H1 (cell line): ENCODE measurements around the gene RBFA. TPM values are rescaled to one million over a fixed set of nuclear protein-coding genes. Genes with fewer than 3 reads are reported as not detected.

Experiments
- CTCF ChIA-PET: fragments of 300-600 bp; sonication (Branson Sonifier 250); formaldehyde crosslinking; loops from one replicate; lab custom pipeline; 2021; ENCODE audit not compliant: partially characterized antibody; lab: Charles Lee
- POLR2A ChIA-PET: fragments of 300-600 bp; sonication (Branson Sonifier 250); formaldehyde crosslinking; loops from one replicate; lab custom pipeline; 2021; ENCODE audit warnings: inconsistent platforms; ENCODE audit not compliant: partially characterized antibody; lab: Charles Lee
- DNase-seq, 2 experiments: peaks; one replicate each; pipeline versions ENCODE4 v3.0.0 to v3.0.0-alpha.2; 2010 to 2022; ENCODE audit warnings: low spot score in 2 of 2, low read depth in 1 of 2, mixed read lengths in 1 of 2
- FAIRE-seq: peaks from 2 replicates; lab custom pipeline; 2011; peaks lifted over from hg19 to GRCh38; lab: Jason Lieb, UNC
- H2AFZ ChIP-seq: 2 replicates; pipeline ENCODE4 v1.8.1; 2012; ENCODE audit warnings: low read length, inconsistent platforms
- H2AK5ac ChIP-seq: 2 replicates; pipeline ENCODE4 v1.6.1; 2013; ENCODE audit warnings: low read depth, low read length
- H2BK120ac ChIP-seq: replicated peaks from 2 replicates; pipeline ENCODE3; 2013; ENCODE audit warnings: low read depth, low read length, inconsistent platforms
- H2BK12ac ChIP-seq: 2 replicates; pipeline ENCODE4 v1.6.1; 2013; ENCODE audit warnings: low read depth, low read length
- H2BK15ac ChIP-seq: 2 replicates; pipeline ENCODE4 v1.6.1; 2013; ENCODE audit warnings: low read length
- H2BK20ac ChIP-seq: 2 replicates; pipeline ENCODE4 v1.6.1; 2013; ENCODE audit warnings: low read length
- H2BK5ac ChIP-seq: 2 replicates; pipeline ENCODE4 v1.6.1; 2013; ENCODE audit warnings: low read depth, low read length
- H3K14ac ChIP-seq: 2 replicates; pipeline ENCODE4 v1.6.1; 2013; ENCODE audit warnings: inconsistent platforms; ENCODE audit not compliant: insufficient read length
- H3K18ac ChIP-seq: 2 replicates; pipeline ENCODE4 v1.6.1; 2013; ENCODE audit warnings: low read length; ENCODE audit errors: extremely low read depth
- H3K23ac ChIP-seq: 2 replicates; pipeline ENCODE4 v1.6.1; 2013; ENCODE audit warnings: inconsistent platforms; ENCODE audit not compliant: insufficient read length
- H3K23me2 ChIP-seq: 2 replicates; pipeline ENCODE4 v1.6.1; 2013; ENCODE audit warnings: low read depth, low read length
- H3K27ac ChIP-seq: 2 replicates; pipeline ENCODE4 v1.6.1; 2011; ENCODE audit warnings: low read depth, low read length, inconsistent platforms
- H3K27me3 ChIP-seq, 4 experiments: replicated peaks in 1 of 4; 1 replicate in 1 of 4; 2 replicates in 3 of 4; pipeline versions ENCODE4 v1.6.1 to v1.8.1; 2011 to 2013; ENCODE audit warnings: low read length in 3 of 4, mild to moderate bottlenecking in 3 of 4, inconsistent platforms in 2 of 4, mixed read lengths in 2 of 4, moderate library complexity in 1 of 4; ENCODE audit not compliant: control insufficient read depth in 3 of 4, insufficient read depth in 3 of 4; ENCODE audit errors: extremely low read depth in 1 of 4
- H3K36me3 ChIP-seq, 4 experiments: 2 replicates each; pipeline versions ENCODE4 v1.6.1 to v1.8.1; 2011 to 2013; ENCODE audit warnings: mild to moderate bottlenecking in 4 of 4, low read length in 3 of 4, moderate library complexity in 2 of 4, control low read depth in 1 of 4, inconsistent platforms in 1 of 4; ENCODE audit not compliant: insufficient read depth in 4 of 4, control insufficient read depth in 2 of 4
- H3K4ac ChIP-seq: replicated peaks from 2 replicates; pipeline ENCODE3; 2013; ENCODE audit warnings: low read length, low read depth, mixed read lengths, inconsistent platforms; ENCODE audit not compliant: insufficient read length
- H3K4me1 ChIP-seq, 4 experiments: replicated peaks in 1 of 4; 1 replicate in 1 of 4; 2 replicates in 3 of 4; pipeline versions ENCODE4 v1.6.1 to v1.8.1; 2011 to 2013; ENCODE audit warnings: low read length in 3 of 4, inconsistent platforms in 2 of 4, mixed read lengths in 1 of 4; ENCODE audit not compliant: insufficient read depth in 4 of 4, control insufficient read depth in 3 of 4
- H3K4me2 ChIP-seq, 2 experiments: 2 replicates each; pipeline versions ENCODE4 v1.6.1 to v1.8.1; 2011 to 2013; ENCODE audit warnings: low read depth in 2 of 2, low read length in 2 of 2, control low read depth in 1 of 2, inconsistent platforms in 1 of 2, mild to moderate bottlenecking in 1 of 2; ENCODE audit not compliant: insufficient read depth in 1 of 2
- H3K4me3 ChIP-seq, 4 experiments: fragments of 200-600, 300-600 bp in 1 of 4; sonication (generic), shearing (Covaris generic), sonication (Bioruptor Twin) in 1 of 4; 2 replicates each; pipeline versions ENCODE4 v1.5.1 to v1.8.1; 2011 to 2016; ENCODE audit warnings: low read length in 4 of 4, low read depth in 3 of 4, control low read depth in 2 of 4, inconsistent platforms in 2 of 4, mild to moderate bottlenecking in 2 of 4, mixed read lengths in 1 of 4, moderate library complexity in 1 of 4; ENCODE audit not compliant: insufficient read depth in 2 of 4; ENCODE audit errors: extremely low read depth in 1 of 4
- H3K56ac ChIP-seq: replicated peaks from 2 replicates; pipeline ENCODE3; 2013; ENCODE audit warnings: low read depth, mild to moderate bottlenecking, mixed read lengths, low read length, inconsistent platforms; ENCODE audit not compliant: insufficient read length
- H3K79me1 ChIP-seq: 2 replicates; pipeline ENCODE4 v1.6.1; 2013; ENCODE audit warnings: low read depth, low read length, control low read depth
- H3K79me2 ChIP-seq, 2 experiments: 2 replicates each; pipeline versions ENCODE4 v1.6.1 to v1.8.1; 2012 to 2013; ENCODE audit warnings: low read length in 2 of 2, mild to moderate bottlenecking in 2 of 2, inconsistent platforms in 1 of 2; ENCODE audit not compliant: insufficient read depth in 2 of 2, control insufficient read depth in 1 of 2
- H3K9ac ChIP-seq, 4 experiments: replicated peaks in 1 of 4; 1 replicate in 1 of 4; 2 replicates in 3 of 4; pipeline versions ENCODE4 v1.6.1 to v1.8.1; 2011 to 2013; ENCODE audit warnings: low read depth in 3 of 4, low read length in 3 of 4, control low read depth in 2 of 4, mild to moderate bottlenecking in 2 of 4, moderate library complexity in 2 of 4, inconsistent platforms in 1 of 4; ENCODE audit errors: extremely low read depth in 1 of 4
- H3K9me3 ChIP-seq, 2 experiments: 2 replicates each; pipeline versions ENCODE4 v1.6.1 to v1.8.1; 2012 to 2013; ENCODE audit warnings: mild to moderate bottlenecking in 2 of 2, moderate library complexity in 2 of 2, control low read depth in 1 of 2, inconsistent platforms in 1 of 2, low read depth in 1 of 2, low read length in 1 of 2, mixed read lengths in 1 of 2; ENCODE audit not compliant: insufficient read depth in 2 of 2
- H4K20me1 ChIP-seq, 2 experiments: replicated peaks in 1 of 2; 2 replicates each; pipeline versions ENCODE3 to v1.8.1; 2011 to 2013; ENCODE audit warnings: inconsistent platforms in 2 of 2, low read length in 2 of 2, mild to moderate bottlenecking in 1 of 2; ENCODE audit not compliant: insufficient read depth in 2 of 2, control insufficient read depth in 1 of 2
- H4K5ac ChIP-seq: 2 replicates; pipeline ENCODE4 v1.6.1; 2013; ENCODE audit warnings: low read length, low read depth, mixed read lengths, inconsistent platforms; ENCODE audit not compliant: insufficient read length
- H4K8ac ChIP-seq: 2 replicates; pipeline ENCODE4 v1.8.0; 2013; ENCODE audit warnings: mild to moderate bottlenecking, moderate library complexity, low read length, inconsistent platforms; ENCODE audit not compliant: insufficient read depth; ENCODE audit errors: extremely low read depth
- H4K91ac ChIP-seq: replicated peaks from 2 replicates; pipeline ENCODE3; 2013; ENCODE audit warnings: low read length, mixed read lengths, inconsistent platforms; ENCODE audit not compliant: insufficient read length
- CTBP2 ChIP-seq: IDR thresholded peaks from 2 replicates; pipeline ENCODE4 v1.7.0; 2011; ENCODE audit warnings: borderline replicate concordance, mild to moderate bottlenecking, moderate library complexity, mixed read lengths, low read length; ENCODE audit not compliant: insufficient read depth, insufficient read length
- EP300 ChIP-seq, 2 experiments: IDR thresholded peaks; 1 replicate in 1 of 2; 2 replicates in 1 of 2; pipeline ENCODE4 v1.6.1; 2011 to 2012; ENCODE audit warnings: low read depth in 2 of 2, low read length in 2 of 2, mild to moderate bottlenecking in 2 of 2, borderline replicate concordance in 1 of 2, inconsistent platforms in 1 of 2, moderate library complexity in 1 of 2
- GTF2F1 ChIP-seq: IDR thresholded peaks from 2 replicates; pipeline ENCODE4 v1.6.1; 2012; ENCODE audit warnings: low read depth, low read length, improper control_type of control experiment, borderline replicate concordance
- KDM4A ChIP-seq: IDR thresholded peaks from one replicate; pipeline ENCODE4 v1.7.1; 2012; ENCODE audit warnings: low read depth, mild to moderate bottlenecking, moderate library complexity, low read length, inconsistent platforms; ENCODE audit not compliant: severe bottlenecking
- MAFK ChIP-seq: IDR thresholded peaks from 2 replicates; pipeline ENCODE4 v1.6.1; 2012; ENCODE audit warnings: low read depth, mild to moderate bottlenecking, improper control_type of control experiment, low read length
- RBBP5 ChIP-seq: IDR thresholded peaks from 2 replicates; pipeline ENCODE4 v1.7.1; 2012; ENCODE audit warnings: low read depth, mild to moderate bottlenecking, inconsistent platforms, low read length, moderate library complexity, borderline replicate concordance
- RNF2 ChIP-seq: fragments of 200-900, 300-1000 bp; sonication (generic); IDR thresholded peaks from 2 replicates; pipeline ENCODE4 v1.7.1; 2016; ENCODE audit warnings: borderline replicate concordance, low read depth, mild to moderate bottlenecking, antibody characterized with exemption, low read length; ENCODE audit not compliant: poor library complexity, severe bottlenecking; ENCODE audit errors: missing control alignments
- SIX5 ChIP-seq: IDR thresholded peaks from 2 replicates; pipeline ENCODE4 v1.6.1; 2011; ENCODE audit warnings: mild to moderate bottlenecking, low read depth, low read length
- TCF12 ChIP-seq: IDR thresholded peaks from 2 replicates; pipeline ENCODE4 v1.6.1; 2011; ENCODE audit warnings: low read depth, mild to moderate bottlenecking, low read length
- whole genome bisulfite sequencing, 2 experiments: shearing (Covaris generic) in 1 of 2; methylation state at CpG; one replicate each; pipeline versions ENCODE4 v1.1.6 to v1.1.7; 2013 to 2015; ENCODE audit warnings: low lambda C conversion rate in 2 of 2, mixed read lengths in 2 of 2, inconsistent platforms in 1 of 2, low coverage in 1 of 2, missing lambda C conversion rate in 1 of 2; ENCODE audit not compliant: insufficient replicate concordance in 2 of 2, insufficient coverage in 1 of 2, insufficient read length in 1 of 2; ENCODE audit errors: extremely low coverage in 1 of 2, missing lambda C conversion rate in 1 of 2; 5-methylcytosine and 5-hydroxymethylcytosine counted together
- polyA plus RNA-seq, 7 experiments: library from polyadenylated mRNA; depleted of rRNA in 3 of 7; stranded (reverse) in 5 of 7; unstranded in 2 of 7; fragments of >200 nt in 5 of 7; fragments of 200-250 nt in 2 of 7; gene quantifications; 1 replicate in 5 of 7; 2 replicates in 1 of 7; 4 replicates in 1 of 7; pipeline versions ENCODE4 v1.2.1 to v1.2.3, GENCODE V29; 2011 to 2013; ENCODE audit warnings: missing spikeins in 2 of 7, mixed read lengths in 2 of 7
- total RNA-seq: library from RNA; stranded (reverse); fragmentation: NEBNext Ultra II Directional; extraction: Animal tissue kit (Norgen Biotek cat#: 25700); gene quantifications from 2 replicates; pipeline ENCODE4 v1.2.1, GENCODE V29; 2021
- TF ChIP-seq, protein P1 (sequence below): IDR thresholded peaks from 2 replicates; pipeline ENCODE4 v1.6.1; 2012; ENCODE audit warnings: low read length, inconsistent platforms

RBFA gene
- total and polyA plus RNA-seq, 2 of the 8 experiments (the other 6 are each of a cell fraction or from before 2014, with no cell fraction given), result 19.2 to 29.5 TPM

DNA sequence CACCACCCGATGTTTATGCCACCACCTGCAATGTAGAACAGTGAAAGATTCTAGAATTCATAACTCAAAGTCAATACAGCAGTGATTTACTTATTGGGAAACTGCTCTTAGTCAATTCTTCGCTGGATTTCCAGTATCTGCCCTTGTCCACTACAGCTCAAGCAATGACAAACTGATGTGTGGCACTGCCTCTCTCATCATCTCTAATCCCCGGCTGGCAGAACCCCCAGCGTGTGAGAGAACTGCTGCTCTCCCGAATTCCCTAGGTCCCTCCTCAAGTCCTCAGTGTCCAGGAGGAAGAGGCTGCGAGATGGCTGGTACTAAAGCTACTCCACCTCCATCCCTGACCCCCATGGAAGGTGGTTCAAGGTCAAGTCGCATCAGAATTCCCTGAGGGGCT, 47.5 kb upstream of the RBFA start:
- no peak overlapping the region for H3K14ac ChIP-seq
- WGBS, 2 experiments, result 73% methylated on average over 7 of the region's 7 CpGs; no CpG with 5 or more reads in 1 of the 2 experiments

More for the DNA sequence above, 47.5 kb upstream of the RBFA start:
- no peak overlapping the region for H3K9ac ChIP-seq
- peaks cover 45 to 65% of the 10 kb centered on the region in 2 experiments for H3K79me2 ChIP-seq
- no peak overlapping the region for H4K91ac ChIP-seq
- H3K56ac ChIP-seq, result no peak overlapping the region
- no peak overlapping the region for H2BK12ac ChIP-seq
- no peak overlapping the region for H2BK5ac ChIP-seq
- H3K4me1 ChIP-seq, result peaks cover 0 to 5% (median 2%) of the 10 kb centered on the region in 4 experiments; a peak in 2 of 7 replicates
- ChIA-PET POLR2A (interaction anchor here (0.8 to 3.7 kb wide), 5 partner anchors 13 to 47 kb away, joined by 3 to 18 read pairs (median 3); no protein-coding TSS in a partner anchor), CTCF (interaction anchor here (1.3 to 3.1 kb wide), 7 partner anchors 10 to 58 kb away, joined by 3 to 11 read pairs (median 4); no protein-coding TSS in a partner anchor)
- H2AK5ac ChIP-seq, result no peak overlapping the region; the same call in 1 of the 2 replicates
- no peak overlapping the region for H2BK20ac ChIP-seq
- H3K23ac ChIP-seq, result no peak overlapping the region
- H3K36me3 ChIP-seq, result peaks cover 3 to 27% (median 8%) of the 10 kb centered on the region in 4 experiments; a peak in 5 of 8 replicates
- H4K20me1 ChIP-seq, result peaks cover 20 to 26% of the 10 kb centered on the region in 2 experiments
- H3K23me2 ChIP-seq, result peaks cover 5% of the 10 kb centered on the region; the same call in 1 of the 2 replicates
- no peak overlapping the region for H3K18ac ChIP-seq
- H3K4me3 ChIP-seq, result peak overlapping the region in 3 of 4 experiments; percentile 64 to 94 (median 85); a peak in 6 of 8 replicates
- H3K4me2 ChIP-seq, result peak overlapping the region; percentile 74 to 82
- H3K27ac ChIP-seq, result no peak overlapping the region
- TF ChIP-seq TCF12 (no peak), KDM4A (no peak), SIX5 (no peak), GTF2F1 (no peak), MAFK (no peak), EP300 (IDR thresholded peaks at IDR 0.05; ENCODE audit: borderline replicate concordance in 1 of 2, low read depth in 2 of 2, low read length in 2 of 2) (no peak), RNF2 (no peak), CTBP2 (no peak), RBBP5 (no peak)
- TF ChIP-seq, protein P1, sequence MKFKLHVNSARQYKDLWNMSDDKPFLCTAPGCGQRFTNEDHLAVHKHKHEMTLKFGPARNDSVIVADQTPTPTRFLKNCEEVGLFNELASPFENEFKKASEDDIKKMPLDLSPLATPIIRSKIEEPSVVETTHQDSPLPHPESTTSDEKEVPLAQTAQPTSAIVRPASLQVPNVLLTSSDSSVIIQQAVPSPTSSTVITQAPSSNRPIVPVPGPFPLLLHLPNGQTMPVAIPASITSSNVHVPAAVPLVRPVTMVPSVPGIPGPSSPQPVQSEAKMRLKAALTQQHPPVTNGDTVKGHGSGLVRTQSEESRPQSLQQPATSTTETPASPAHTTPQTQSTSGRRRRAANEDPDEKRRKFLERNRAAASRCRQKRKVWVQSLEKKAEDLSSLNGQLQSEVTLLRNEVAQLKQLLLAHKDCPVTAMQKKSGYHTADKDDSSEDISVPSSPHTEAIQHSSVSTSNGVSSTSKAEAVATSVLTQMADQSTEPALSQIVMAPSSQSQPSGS, result no peak
- H2BK120ac ChIP-seq, result no peak overlapping the region
- no peaks in the 10 kb centered on the region for H3K9me3 ChIP-seq
- H4K5ac ChIP-seq, result no peak overlapping the region
- H2BK15ac ChIP-seq, result no peak overlapping the region
- H4K8ac ChIP-seq, result no peak overlapping the region
- no peak for FAIRE-seq
- no peak for DNase-seq
- H3K27me3 ChIP-seq, result no peaks in the 10 kb centered on the region
- no peak overlapping the region for H2AFZ ChIP-seq
- H3K79me1 ChIP-seq, result peaks cover 12% of the 10 kb centered on the region; the same call in 1 of the 2 replicates
- no peak overlapping the region for H3K4ac ChIP-seq
